Ovary (tissue), 9 donors: Measurements from ENCODE around the gene HSD3B2. TPM values are rescaled to one million over a fixed set of nuclear protein-coding genes. Genes with fewer than 3 reads are reported as not detected.
A peak's percentile ranks its signal among the peaks of the same experiment; 100 is the strongest.

ENCODE experiments used
- DNase-seq, 5 donors: peaks; one replicate each; pipeline ENCODE4 v3.0.0-alpha.2; 2019 to 2020
- H3K27ac ChIP-seq, 2 donors: fragments of 200-600 bp; one replicate each; pipeline versions ENCODE4 v1.5.1 to v1.8.0; 2019 to 2022
- H3K27me3 ChIP-seq: fragments of 200-600 bp; one replicate; pipeline ENCODE4 v1.8.0; 2022
- H3K36me3 ChIP-seq: fragments of 200-600 bp; sonication (generic); one replicate; pipeline ENCODE4 v1.5.1; 2019
- H3K4me1 ChIP-seq: one replicate; pipeline ENCODE4 v1.8.1; 2013; ENCODE audit warnings: mild to moderate bottlenecking, moderate library complexity; ENCODE audit not compliant: insufficient read depth
- H3K4me3 ChIP-seq: fragments of 200-600 bp; sonication (generic); one replicate; pipeline ENCODE4 v1.5.1; 2017
- H3K9me3 ChIP-seq, 2 donors: fragments of 200-600 bp in 1 of 2; sonication (generic) in 1 of 2; one replicate each; pipeline versions ENCODE4 v1.5.1 to v1.8.1; 2013 to 2019; ENCODE audit warnings: mild to moderate bottlenecking in 1 of 2, moderate library complexity in 1 of 2
- CTCF ChIP-seq, 3 donors: fragments of 450-650 bp in 2 of 3; fragments of 200-600 bp in 1 of 3; IDR thresholded peaks; one replicate each; pipeline versions ENCODE4 v1.5.1 to v1.8.0; 2016 to 2022; ENCODE audit warnings: antibody characterized with exemption in 3 of 3, mild to moderate bottlenecking in 1 of 3
- EP300 ChIP-seq: sonication (generic); formaldehyde crosslinking; IDR thresholded peaks from one replicate; pipeline ENCODE4 v1.6.1; 2017; ENCODE audit warnings: antibody characterized with exemption
- POLR2A ChIP-seq: fragments of 450-650 bp; IDR thresholded peaks from one replicate; pipeline ENCODE4 v1.6.1; 2017; ENCODE audit warnings: antibody characterized with exemption, mild to moderate bottlenecking, moderate library complexity
- WGBS, 3 donors: extraction: QIAGEN DNeasy Blood & Tissue Kit in 1 of 3; methylation state at CpG; one replicate each; pipeline versions ENCODE4 v1.1.5 to v1.1.7; 2013 to 2017; 5-methylcytosine and 5-hydroxymethylcytosine counted together
- intact Hi-C, 4 donors: fragments of 100-400 bp; cut with DNase I; formaldehyde crosslinking; loops; one replicate each; pipeline versions ENCODE4 v1.11.0 to v1.15.1; 2022 to 2023
- polyA plus RNA-seq, 2 donors: library from polyadenylated mRNA; stranded (reverse); fragments of 200-250 nt in 1 of 2; fragments of 350-450 nt in 1 of 2; fragmentation: Illumina TruSeq in 1 of 2; extraction: RNeasy Lipid Tissue Mini Kit (QIAGEN cat#74804) in 1 of 2; gene quantifications; one replicate each; pipeline ENCODE4 v1.2.3, GENCODE V29; 2013 to 2014
- total RNA-seq, 7 donors: library from RNA; depleted of rRNA in 2 of 7; stranded (reverse); fragments of >200 nt in 2 of 7; fragmentation: NEBNext Ultra II Directional in 3 of 7; extraction: Animal tissue kit (Norgen Biotek cat#: 25700) in 3 of 7; gene quantifications; one replicate each; pipeline versions ENCODE4 v1.1.0 to v1.2.4, GENCODE V29; 2016 to 2023
- donor health status: DM: no; HTN: no; CAD: no; lungs with moderate emphysema.
- donor health status: DM: no; HTN: no; CAD: no.
- donor health status: Bipolar disorder and iron deficiency.
- donor health status: DM: yes; HTN: yes; CAD: no.
- donor health status: DM: no; HTN: no; CAD: no.
- donor health status: DM: yes; HTN: yes; CAD: no.

The HSD3B2 gene
- total and polyA plus RNA-seq, 9 donors: 0.23 to 1,514 (median 1.0) TPM; not detected in 2

- no peak for DNase-seq
- Histone ChIP-seq H3K4me1 (peaks cover 2% of the 10 kb centered on the region), H3K27ac (no peak overlapping the region), H3K36me3 (no peaks in the 10 kb centered on the region), H3K27me3 (no peaks in the 10 kb centered on the region), H3K9me3 (no peaks in the 10 kb centered on the region), H3K4me3 (no peak overlapping the region)
- TF ChIP-seq CTCF (IDR thresholded peaks at IDR 0.05): no peak
- TF ChIP-seq POLR2A: no peak
- TF ChIP-seq EP300: no peak
- WGBS, 3 donors: 87 to 98% (median 90%) methylated on average over 2 of the region's 2 CpGs
- intact Hi-C loops: no loop called here
Observed at GRCh38 chr1:119448127-119448511, 33.2 kb downstream of the HSD3B2 start.

GRCh38 chr1:119449971-119450370 is 35.0 kb downstream of the HSD3B2 start:
- no peak for DNase-seq
- H3K4me3 ChIP-seq: no peak overlapping the region
- intact Hi-C loops: no loop called here
- no peak overlapping the region for H3K27ac ChIP-seq
- no peaks in the 10 kb centered on the region for H3K27me3 ChIP-seq
- no peaks in the 10 kb centered on the region for H3K9me3 ChIP-seq
- WGBS, 3 donors: 87 to 91% (median 89%) methylated on average over 8 of the region's 8 CpGs
- H3K4me1 ChIP-seq: peaks cover 4% of the 10 kb centered on the region
- no peak for TF ChIP-seq CTCF (IDR thresholded peaks at IDR 0.05)
- no peak for TF ChIP-seq POLR2A
- TF ChIP-seq EP300: no peak
- no peaks in the 10 kb centered on the region for H3K36me3 ChIP-seq

GRCh38 chr1:119451158-119451557 is 36.2 kb downstream of the HSD3B2 start:
- no peaks in the 10 kb centered on the region for H3K27me3 ChIP-seq
- TF ChIP-seq CTCF (IDR thresholded peaks at IDR 0.05): no peak
- no peak for TF ChIP-seq EP300
- TF ChIP-seq POLR2A: no peak
- no peak for DNase-seq
- H3K27ac ChIP-seq: no peak overlapping the region
- no peaks in the 10 kb centered on the region for H3K9me3 ChIP-seq
- 87 to 93% (median 89%) methylated on average over 6 of the region's 6 CpGs for WGBS, 3 donors
- intact Hi-C loops: no loop called here
- H3K36me3 ChIP-seq: no peaks in the 10 kb centered on the region
- no peak overlapping the region for H3K4me3 ChIP-seq
- peaks cover 4% of the 10 kb centered on the region for H3K4me1 ChIP-seq

- Histone ChIP-seq H3K27ac (no peak overlapping the region), H3K9me3 (no peaks in the 10 kb centered on the region), H3K4me1 (peaks cover 4% of the 10 kb centered on the region), H3K36me3 (no peaks in the 10 kb centered on the region), H3K27me3 (no peaks in the 10 kb centered on the region), H3K4me3 (no peak overlapping the region)
- 42 to 46% (median 43%) methylated on average over 2 of the region's 2 CpGs for WGBS, 3 donors
- DNase-seq: no peak
- TF ChIP-seq EP300 (no peak), CTCF (IDR thresholded peaks at IDR 0.05) (no peak), POLR2A (no peak)
- intact Hi-C loops: no loop called here
Observed at GRCh38 chr1:119452091-119452490, 37.1 kb downstream of the HSD3B2 start.

GRCh38 chr1:119453021-119453420 is 38.1 kb downstream of the HSD3B2 start:
- no peaks in the 10 kb centered on the region for H3K9me3 ChIP-seq
- 1 to 7% (median 3%) methylated on average over 3 of the region's 3 CpGs for WGBS, 3 donors
- peak in 3 of 5 donors; percentile 13 to 43 (median 25) for DNase-seq
- no peaks in the 10 kb centered on the region for H3K36me3 ChIP-seq
- H3K27me3 ChIP-seq: no peaks in the 10 kb centered on the region
- no peak overlapping the region for H3K4me3 ChIP-seq
- no peak for TF ChIP-seq EP300
- TF ChIP-seq CTCF (IDR thresholded peaks at IDR 0.05): no peak
- no peak for TF ChIP-seq POLR2A
- H3K27ac ChIP-seq: no peak overlapping the region
- H3K4me1 ChIP-seq: peaks cover 4% of the 10 kb centered on the region
- intact Hi-C loops: no loop called here
